H1 (cell line): ENCODE data around the gene INPP5A. TPM values are rescaled to one million over a fixed set of nuclear protein-coding genes. Genes with fewer than 3 reads are reported as not detected.

Experiments
- EGR1 ChIP-seq: IDR thresholded peaks from 2 replicates; pipeline ENCODE4 v1.6.1; 2011; ENCODE audit warnings: low read depth, low read length, borderline replicate concordance
- GABPA ChIP-seq: IDR thresholded peaks from 2 replicates; pipeline ENCODE4 v1.6.1; 2011; ENCODE audit warnings: mild to moderate bottlenecking, low read length, moderate library complexity, borderline replicate concordance; ENCODE audit not compliant: insufficient read depth
- HDAC2 ChIP-seq, 2 experiments: fragments of 300-600 bp in 1 of 2; sonication (generic) in 1 of 2; IDR thresholded peaks; 2 replicates each; pipeline ENCODE4 v1.6.1; 2011 to 2012; ENCODE audit warnings: low read depth in 2 of 2, low read length in 2 of 2, mild to moderate bottlenecking in 2 of 2, moderate library complexity in 2 of 2, borderline replicate concordance in 1 of 2, inconsistent platforms in 1 of 2
- MAFK ChIP-seq: IDR thresholded peaks from 2 replicates; pipeline ENCODE4 v1.6.1; 2012; ENCODE audit warnings: low read depth, mild to moderate bottlenecking, improper control_type of control experiment, low read length
- NANOG ChIP-seq: IDR thresholded peaks from 2 replicates; pipeline ENCODE4 v1.6.1; 2011; ENCODE audit warnings: low read length, low read depth, mild to moderate bottlenecking, inconsistent platforms; ENCODE audit not compliant: insufficient read depth, poor library complexity, severe bottlenecking
- POLR2A ChIP-seq, 2 experiments: IDR thresholded peaks; 1 replicate in 1 of 2; 2 replicates in 1 of 2; pipeline ENCODE4 v1.6.1; 2011; ENCODE audit warnings: low read depth in 2 of 2, low read length in 2 of 2, mild to moderate bottlenecking in 2 of 2; ENCODE audit errors: control extremely low read depth in 1 of 2
- RAD21 ChIP-seq, 2 experiments: IDR thresholded peaks in 1 of 2; conservative IDR thresholded peaks in 1 of 2; 2 replicates each; pipeline ENCODE4 v1.6.1; 2011; ENCODE audit warnings: low read depth in 2 of 2, low read length in 2 of 2, improper control_type of control experiment in 1 of 2, inconsistent platforms in 1 of 2, mild to moderate bottlenecking in 1 of 2, moderate library complexity in 1 of 2
- SUZ12 ChIP-seq: fragments of 200-600 bp; sonication (generic); IDR thresholded peaks from 2 replicates; pipeline ENCODE4 v1.6.1; 2012; ENCODE audit warnings: mild to moderate bottlenecking, inconsistent platforms, low read length, moderate library complexity, mixed read lengths
- TAF7 ChIP-seq: optimal IDR thresholded peaks from 2 replicates; pipeline ENCODE3; 2011; ENCODE audit warnings: low read depth, mild to moderate bottlenecking, inconsistent platforms, low read length, moderate library complexity, borderline replicate concordance
- YY1 ChIP-seq: IDR thresholded peaks from 2 replicates; pipeline ENCODE4 v1.6.1; 2011; ENCODE audit warnings: low read depth, mild to moderate bottlenecking, low read length
- polyA plus RNA-seq, 7 experiments: library from polyadenylated mRNA; depleted of rRNA in 3 of 7; stranded (reverse) in 5 of 7; unstranded in 2 of 7; fragments of >200 nt in 5 of 7; fragments of 200-250 nt in 2 of 7; gene quantifications; 1 replicate in 5 of 7; 2 replicates in 1 of 7; 4 replicates in 1 of 7; pipeline versions ENCODE4 v1.2.1 to v1.2.3, GENCODE V29; 2011 to 2013; ENCODE audit warnings: missing spikeins in 2 of 7, mixed read lengths in 2 of 7
- total RNA-seq: library from RNA; stranded (reverse); fragmentation: NEBNext Ultra II Directional; extraction: Animal tissue kit (Norgen Biotek cat#: 25700); gene quantifications from 2 replicates; pipeline ENCODE4 v1.2.1, GENCODE V29; 2021

INPP5A gene
- total and polyA plus RNA-seq, 2 of the 8 experiments (the other 6 are each of a cell fraction or from before 2014, with no cell fraction given): 19.7 to 27.5 TPM

- TF ChIP-seq RAD21 (IDR thresholded peaks at IDR 0.05 in 1 of 2, conservative IDR thresholded peaks at IDR 0.05 in 1 of 2; ENCODE audit: low read depth in 2 of 2, low read length in 2 of 2) (no peak; a peak in 1 of 4 replicates), NANOG (peak; percentile 66), MAFK (no peak), YY1 (peak; percentile 89), HDAC2 (IDR thresholded peaks at IDR 0.05; ENCODE audit: borderline replicate concordance in 1 of 2, low read depth in 2 of 2, low read length in 2 of 2) (no peak), GABPA (peak; percentile 19), SUZ12 (no peak), TAF7 (no peak), POLR2A (IDR thresholded peaks at IDR 0.05; ENCODE audit: control extremely low read depth in 1 of 2, low read depth in 2 of 2, low read length in 2 of 2) (no peak), EGR1 (0 out of 2 replicates have a peak, but pooled peaks have one; percentile 53)
Observed at GRCh38 chr10:132746801-132747625, 209.4 kb downstream of the INPP5A start (continued).
